Ectodermal cell (in vitro differentiated cells): ENCODE results near the gene ODAD2. TPM values are rescaled to one million over a fixed set of nuclear protein-coding genes. Genes with fewer than 3 reads are reported as not detected.

Experiments used
- H3K27ac ChIP-seq: 2 replicates; pipeline ENCODE4 v1.7.0; 2013; ENCODE audit warnings: mild to moderate bottlenecking, low read depth, low read length; ENCODE audit not compliant: insufficient read depth, poor library complexity, severe bottlenecking
- H3K27me3 ChIP-seq: 2 replicates; pipeline ENCODE4 v1.7.0; 2013; ENCODE audit warnings: mild to moderate bottlenecking, low read length; ENCODE audit not compliant: insufficient read depth, control insufficient read depth, poor library complexity, severe bottlenecking
- H3K36me3 ChIP-seq: one replicate; pipeline ENCODE4 v1.7.0; 2013; ENCODE audit warnings: low read length; ENCODE audit not compliant: control insufficient read depth, insufficient read depth
- H3K4me1 ChIP-seq: one replicate; pipeline ENCODE4 v1.7.0; 2013; ENCODE audit warnings: low read length; ENCODE audit not compliant: control insufficient read depth, insufficient read depth
- H3K4me3 ChIP-seq: 2 replicates; pipeline ENCODE4 v1.7.0; 2013; ENCODE audit warnings: low read depth, low read length, control low read depth; ENCODE audit not compliant: insufficient read depth
- H3K9me3 ChIP-seq: 2 replicates; pipeline ENCODE4 v1.7.0; 2013; ENCODE audit warnings: mild to moderate bottlenecking, low read length, moderate library complexity; ENCODE audit not compliant: control insufficient read depth
- WGBS, 2 experiments: methylation state at CpG; one replicate each; pipeline ENCODE4 v1.1.7; 2013; ENCODE audit warnings: missing lambda C conversion rate in 2 of 2; 5-methylcytosine and 5-hydroxymethylcytosine counted together
- polyA plus RNA-seq, 4 experiments: library from polyadenylated mRNA; stranded (reverse); fragments of 50-300 nt; gene quantifications; one replicate each; pipeline ENCODE4 v1.2.3, GENCODE V29; 2013

ODAD2 gene
- polyA plus RNA-seq (2013, experiment 1 of 4): 9.0 TPM
- 6.5 TPM for polyA plus RNA-seq (2013, experiment 2 of 4)
- 6.0 TPM for polyA plus RNA-seq (2013, experiment 3 of 4)
- polyA plus RNA-seq (2013, experiment 4 of 4): 8.2 TPM

GRCh38 chr10:27998954-27999275 is at the start of gene ODAD2:
Gene ODAD2 (minus strand): TSS chr10:27999079. CDS start chr10:27995142, 3,937 bp downstream.
- no peaks in the 10 kb centered on the region for H3K9me3 ChIP-seq
- WGBS, 2 experiments: 1 to 2% methylated on average over 29 to 30 of the region's 30 CpGs
- H3K4me3 ChIP-seq: peak within 1 kb of the TSS; percentile 68
- H3K4me1 ChIP-seq: no peaks in the 10 kb centered on the region
- no peaks in the 10 kb centered on the region for H3K36me3 ChIP-seq
- no peaks in the 10 kb centered on the region for H3K27me3 ChIP-seq
- H3K27ac ChIP-seq: no peak within 1 kb of the TSS

GRCh38 chr10:28047061-28047460 is 48.2 kb upstream of the ODAD2 start:
- Histone ChIP-seq H3K9me3 (no peaks in the 10 kb centered on the region), H3K27me3 (no peaks in the 10 kb centered on the region), H3K36me3 (no peaks in the 10 kb centered on the region), H3K4me3 (no peak overlapping the region), H3K4me1 (no peaks in the 10 kb centered on the region), H3K27ac (no peak overlapping the region)
- WGBS, 2 experiments: 91 to 100% methylated on average over 1 to 4 of the region's 4 CpGs

- Histone ChIP-seq H3K27ac (no peak overlapping the region), H3K9me3 (no peaks in the 10 kb centered on the region), H3K4me3 (no peak overlapping the region), H3K36me3 (no peaks in the 10 kb centered on the region), H3K4me1 (no peaks in the 10 kb centered on the region), H3K27me3 (no peaks in the 10 kb centered on the region)
- WGBS, 2 experiments: 81 to 93% methylated on average over 1 to 3 of the region's 3 CpGs
Measured at GRCh38 chr10:28046579-28046978, 47.7 kb upstream of the ODAD2 start.

- Histone ChIP-seq H3K27ac (no peak overlapping the region), H3K4me1 (no peaks in the 10 kb centered on the region), H3K9me3 (no peaks in the 10 kb centered on the region), H3K4me3 (no peak overlapping the region), H3K27me3 (no peaks in the 10 kb centered on the region), H3K36me3 (no peaks in the 10 kb centered on the region)
- no CpG with 5 or more reads among the region's 1 CpG for WGBS, 2 experiments
Measured at GRCh38 chr10:28043941-28044340, 45.1 kb upstream of the ODAD2 start.

GRCh38 chr10:28036587-28036986 is 37.7 kb upstream of the ODAD2 start:
- no peak overlapping the region for H3K27ac ChIP-seq
- H3K36me3 ChIP-seq: no peaks in the 10 kb centered on the region
- H3K9me3 ChIP-seq: no peaks in the 10 kb centered on the region
- no peaks in the 10 kb centered on the region for H3K27me3 ChIP-seq
- no peak overlapping the region for H3K4me3 ChIP-seq
- H3K4me1 ChIP-seq: no peaks in the 10 kb centered on the region
- 83 to 90% methylated on average over 3 of the region's 3 CpGs for WGBS, 2 experiments

GRCh38 chr10:28020993-28021982 is 22.4 kb upstream of the ODAD2 start:
- Histone ChIP-seq H3K4me3 (no peak overlapping the region), H3K27me3 (no peaks in the 10 kb centered on the region), H3K27ac (no peak overlapping the region), H3K9me3 (no peaks in the 10 kb centered on the region), H3K36me3 (no peaks in the 10 kb centered on the region), H3K4me1 (no peaks in the 10 kb centered on the region)
- 88 to 93% methylated on average over 5 of the region's 5 CpGs for WGBS, 2 experiments

GRCh38 chr10:28020080-28020860 is 21.4 kb upstream of the ODAD2 start:
- no peak overlapping the region for H3K27ac ChIP-seq
- no peaks in the 10 kb centered on the region for H3K27me3 ChIP-seq
- H3K4me1 ChIP-seq: no peaks in the 10 kb centered on the region
- no peak overlapping the region for H3K4me3 ChIP-seq
- H3K36me3 ChIP-seq: no peaks in the 10 kb centered on the region
- WGBS, 2 experiments: 95 to 97% methylated on average over 12 of the region's 12 CpGs
- no peaks in the 10 kb centered on the region for H3K9me3 ChIP-seq

- H3K27ac ChIP-seq: no peak overlapping the region
- no peaks in the 10 kb centered on the region for H3K9me3 ChIP-seq
- H3K4me3 ChIP-seq: no peak overlapping the region
- H3K36me3 ChIP-seq: no peaks in the 10 kb centered on the region
- H3K27me3 ChIP-seq: no peaks in the 10 kb centered on the region
- no peaks in the 10 kb centered on the region for H3K4me1 ChIP-seq
Measured at GRCh38 chr10:28014651-28015050, 15.8 kb upstream of the ODAD2 start.

GRCh38 chr10:28012990-28013515 is 14.2 kb upstream of the ODAD2 start:
- Histone ChIP-seq H3K27me3 (no peaks in the 10 kb centered on the region), H3K27ac (no peak overlapping the region), H3K9me3 (no peaks in the 10 kb centered on the region), H3K4me3 (no peak overlapping the region), H3K36me3 (no peaks in the 10 kb centered on the region), H3K4me1 (no peaks in the 10 kb centered on the region)
- 90 to 93% methylated on average over 2 of the region's 2 CpGs for WGBS, 2 experiments

- Histone ChIP-seq H3K4me1 (no peaks in the 10 kb centered on the region), H3K9me3 (no peaks in the 10 kb centered on the region), H3K4me3 (no peak overlapping the region), H3K36me3 (no peaks in the 10 kb centered on the region), H3K27ac (no peak overlapping the region), H3K27me3 (no peaks in the 10 kb centered on the region)
- WGBS, 2 experiments: 90% methylated on average over 1 of the region's 1 CpG
Measured at GRCh38 chr10:28010821-28011220, 11.9 kb upstream of the ODAD2 start.
